ENCODE measurements around the gene FREY1. TPM values are rescaled to one million over a fixed set of nuclear protein-coding genes. Genes with fewer than 3 reads are reported as not detected.

The FREY1 gene
- polyA plus RNA-seq, 3 donors: 0.37 TPM; not detected in 2

DNA sequence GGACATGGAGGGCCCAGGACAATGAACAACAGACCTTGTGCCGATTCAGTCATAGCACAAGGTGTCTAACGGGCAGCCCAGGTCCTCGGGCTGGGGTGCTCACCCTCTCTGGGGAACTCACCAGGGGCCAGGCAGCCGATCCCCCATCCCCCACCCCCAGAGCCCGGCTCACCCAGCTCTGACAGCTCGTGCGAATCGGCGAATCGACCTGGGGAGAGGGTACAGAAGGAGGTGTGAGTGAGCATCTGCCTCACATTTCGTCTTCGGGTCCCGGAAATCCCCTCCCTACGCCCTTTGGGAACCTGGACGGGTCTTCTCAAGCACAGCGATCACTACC, 10.2 kb upstream of the FREY1 start:
- H3K4me3 Mint-ChIP-seq: peak overlapping the region; percentile 97 to 98

GRCh38 chr11:45915446-45915845, 8.4 kb upstream of the FREY1 start:
- Mint-ChIP-seq H3K36me3 (peaks cover 49 to 58% of the 10 kb centered on the region in 2 donors), H3K27me3 (ENCODE audit: low read depth in 3 of 3) (peaks cover 0 to 3% (median 0%) of the 10 kb centered on the region in 3 donors), H3K4me1 (peaks cover 23% of the 10 kb centered on the region), H3K9me3 (peaks cover 0 to 2% (median 0%) of the 10 kb centered on the region in 7 donors), H3K4me3 (no peak overlapping the region), H3K27ac (peak overlapping the region in 2 of 7 donors; percentile 15 to 76)
- no peaks in the 10 kb centered on the region for H3K27me3 ChIP-seq (ENCODE audit: control insufficient read depth in 2 of 2, insufficient read depth in 2 of 2, low read length in 2 of 2)
- WGBS (ENCODE audit: insufficient coverage): 86% methylated on average over 7 of the region's 13 CpGs
- peaks cover 34% of the 10 kb centered on the region for H4K20me1 ChIP-seq (ENCODE audit: insufficient read depth, low read length)
- H3K4me2 ChIP-seq (replicated peaks; ENCODE audit: extremely low read depth, low read length, poor library complexity, severe bottlenecking): no peak overlapping the region
- TF ChIP-seq, protein P1, sequence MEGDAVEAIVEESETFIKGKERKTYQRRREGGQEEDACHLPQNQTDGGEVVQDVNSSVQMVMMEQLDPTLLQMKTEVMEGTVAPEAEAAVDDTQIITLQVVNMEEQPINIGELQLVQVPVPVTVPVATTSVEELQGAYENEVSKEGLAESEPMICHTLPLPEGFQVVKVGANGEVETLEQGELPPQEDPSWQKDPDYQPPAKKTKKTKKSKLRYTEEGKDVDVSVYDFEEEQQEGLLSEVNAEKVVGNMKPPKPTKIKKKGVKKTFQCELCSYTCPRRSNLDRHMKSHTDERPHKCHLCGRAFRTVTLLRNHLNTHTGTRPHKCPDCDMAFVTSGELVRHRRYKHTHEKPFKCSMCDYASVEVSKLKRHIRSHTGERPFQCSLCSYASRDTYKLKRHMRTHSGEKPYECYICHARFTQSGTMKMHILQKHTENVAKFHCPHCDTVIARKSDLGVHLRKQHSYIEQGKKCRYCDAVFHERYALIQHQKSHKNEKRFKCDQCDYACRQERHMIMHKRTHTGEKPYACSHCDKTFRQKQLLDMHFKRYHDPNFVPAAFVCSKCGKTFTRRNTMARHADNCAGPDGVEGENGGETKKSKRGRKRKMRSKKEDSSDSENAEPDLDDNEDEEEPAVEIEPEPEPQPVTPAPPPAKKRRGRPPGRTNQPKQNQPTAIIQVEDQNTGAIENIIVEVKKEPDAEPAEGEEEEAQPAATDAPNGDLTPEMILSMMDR (IDR thresholded peaks at IDR 0.05): no peak
- intact Hi-C loops (cut with micrococcal nuclease): loop anchor here (5.0 to 10.0 kb wide), 2 partner anchors 68 to 699 kb away; partner anchors contain the start of genes CRY2 (in 2 of the 2), ATG13 (in 1 of the 2) and HARBI1 (in 1 of the 2)
- peaks cover 53 to 60% of the 10 kb centered on the region in 2 donors for H3K36me3 ChIP-seq (replicated peaks in 1 of 2; ENCODE audit: control insufficient read depth in 1 of 2, insufficient read depth in 2 of 2, low read length in 2 of 2)
- no peak overlapping the region for H3K4me3 ChIP-seq (replicated peaks in 1 of 3; ENCODE audit: low read depth in 2 of 3, low read length in 3 of 3)
- H3K79me2 ChIP-seq (ENCODE audit: insufficient read depth, low read length): peaks cover 29% of the 10 kb centered on the region
- no peak overlapping the region for H2AFZ ChIP-seq (ENCODE audit: insufficient read depth, low read depth, low read length, poor library complexity, severe bottlenecking)
- no peak overlapping the region for H3K27ac ChIP-seq (ENCODE audit: low read depth in 1 of 2, low read length in 2 of 2)
- no peaks in the 10 kb centered on the region for H3K9me3 ChIP-seq (replicated peaks in 1 of 2; ENCODE audit: control insufficient read depth in 1 of 2, insufficient read depth in 1 of 2, low read length in 2 of 2)
- no peak overlapping the region for H3K9ac ChIP-seq (ENCODE audit: insufficient read depth, low read length, poor library complexity, severe bottlenecking)
- DNase-seq: no peak
- peaks cover 12 to 16% of the 10 kb centered on the region in 2 donors for H3K4me1 ChIP-seq (ENCODE audit: control insufficient read depth in 1 of 2, insufficient read depth in 2 of 2, low read length in 2 of 2)

More for the DNA sequence above, 10.2 kb upstream of the FREY1 start:
- Histone ChIP-seq H3K4me2 (replicated peaks; ENCODE audit: extremely low read depth, low read length, poor library complexity, severe bottlenecking) (peak overlapping the region; percentile 92), H3K36me3 (replicated peaks in 1 of 2; ENCODE audit: control insufficient read depth in 1 of 2, insufficient read depth in 2 of 2, low read length in 2 of 2) (peaks cover 37 to 42% of the 10 kb centered on the region in 2 donors), H3K9ac (ENCODE audit: insufficient read depth, low read length, poor library complexity, severe bottlenecking) (peak overlapping the region; percentile 90), H3K27ac (ENCODE audit: low read depth in 1 of 2, low read length in 2 of 2) (peak overlapping the region; percentile 93 to 96), H3K9me3 (replicated peaks in 1 of 2; ENCODE audit: control insufficient read depth in 1 of 2, insufficient read depth in 1 of 2, low read length in 2 of 2) (no peaks in the 10 kb centered on the region), H3K27me3 (ENCODE audit: control insufficient read depth in 2 of 2, insufficient read depth in 2 of 2, low read length in 2 of 2) (peaks cover 4 to 13% of the 10 kb centered on the region in 2 donors), H3K79me2 (ENCODE audit: insufficient read depth, low read length) (peaks cover 29% of the 10 kb centered on the region), H3K4me3 (replicated peaks in 1 of 3; ENCODE audit: low read depth in 2 of 3, low read length in 3 of 3) (peak overlapping the region; percentile 71 to 91 (median 82)), H3K4me1 (ENCODE audit: control insufficient read depth in 1 of 2, insufficient read depth in 2 of 2, low read length in 2 of 2) (peaks cover 15 to 23% of the 10 kb centered on the region in 2 donors), H2AFZ (ENCODE audit: insufficient read depth, low read depth, low read length, poor library complexity, severe bottlenecking) (peak overlapping the region; percentile 96), H4K20me1 (ENCODE audit: insufficient read depth, low read length) (peaks cover 23% of the 10 kb centered on the region)
- DNase-seq: no peak
- 8% methylated on average over 7 of the region's 16 CpGs for WGBS (ENCODE audit: insufficient coverage)
- peak overlapping the region; percentile 96 to 99 (median 98) for H3K27ac Mint-ChIP-seq
- intact Hi-C loops (cut with micrococcal nuclease): loop anchor here (5.0 to 10.0 kb wide), 2 partner anchors 70 to 698 kb away; partner anchors contain the start of genes CRY2 (in 2 of the 2), ATG13 (in 1 of the 2) and HARBI1 (in 1 of the 2)
- peaks cover 7 to 16% (median 14%) of the 10 kb centered on the region in 3 donors for H3K27me3 Mint-ChIP-seq (ENCODE audit: low read depth in 3 of 3)
- TF ChIP-seq, protein P1 (IDR thresholded peaks at IDR 0.05): no peak
- H3K36me3 Mint-ChIP-seq: peaks cover 36 to 40% of the 10 kb centered on the region in 2 donors
- peaks cover 29% of the 10 kb centered on the region for H3K4me1 Mint-ChIP-seq
- H3K9me3 Mint-ChIP-seq: peaks cover 0 to 6% (median 0%) of the 10 kb centered on the region in 7 donors
